ENCODE results near the gene PTCD1. TPM values are rescaled to one million over a fixed set of nuclear protein-coding genes. Genes with fewer than 3 reads are reported as not detected.
A peak's percentile ranks its signal among the peaks of the same experiment; 100 is the strongest.

Gene PTCD1
- total and polyA plus RNA-seq, 9 of the 15 experiments (the other 6 are each of a cell fraction or from before 2014, with no cell fraction given): 0.46 to 17.1 (median 6.2) TPM

- peak; percentile 62 for TF ChIP-seq SAP30 (IDR thresholded peaks at IDR 0.05; ENCODE audit: borderline replicate concordance, insufficient read depth, low read depth, low read length, poor library complexity, severe bottlenecking)
- TF ChIP-seq HMG20A (CRISPR knock-in tag; conservative IDR thresholded peaks at IDR 0.05): no peak
- TF ChIP-seq RBM39 (optimal IDR thresholded peaks at IDR 0.05; ENCODE audit: low read depth, low read length): no peak
- no peak for TF ChIP-seq ILK (tag; IDR thresholded peaks at IDR 0.05; ENCODE audit: borderline replicate concordance, low read depth)
Measured at GRCh38 chr7:99407872-99408378, 30.7 kb downstream of the PTCD1 start (continued).

DNA sequence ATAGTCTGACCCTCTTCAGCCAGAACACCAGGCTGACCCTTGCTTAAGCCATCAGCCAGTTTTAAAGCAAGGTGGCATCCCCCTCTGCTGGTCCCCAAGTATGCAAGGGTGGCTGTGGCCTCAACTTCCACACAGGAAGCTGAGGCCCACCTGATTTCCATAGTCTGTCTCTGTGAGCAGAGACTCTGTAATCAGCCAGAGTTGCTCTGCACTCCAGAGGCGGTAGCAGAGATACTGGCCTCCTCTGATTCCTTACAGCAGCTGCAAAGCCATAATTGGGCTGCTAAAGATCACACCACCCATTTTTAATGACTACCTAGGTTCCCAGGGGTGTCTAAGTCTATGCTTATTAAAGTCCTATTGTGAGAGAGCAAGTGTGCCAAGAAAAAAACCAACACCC lies 32.0 kb downstream of the PTCD1 start:
- ChIA-PET CTCF (ENCODE audit: low intra/inter-chr PET ratio) (no interaction called here), POLR2A (interaction anchor here (0.6 to 4.4 kb wide), 6 partner anchors 7 to 370 kb away, joined by 3 to 50 read pairs (median 4); no protein-coding TSS in a partner anchor)
- in situ Hi-C loops (cut with MboI): no loop called here
- no peaks in the 10 kb centered on the region for H3K9me1 ChIP-seq (ENCODE audit: control insufficient read depth, insufficient read depth, low read length)
- H3K9ac ChIP-seq (ENCODE audit: insufficient read depth in 1 of 2, low read depth in 2 of 2, low read length in 2 of 2): peak overlapping the region; percentile 57 to 100; a peak in 3 of 4 replicates
- peak overlapping the region; percentile 99 for H3K4me2 ChIP-seq (ENCODE audit: insufficient read depth, low read length)
- DNase-seq (ENCODE audit: extremely low read depth in 1 of 4, low spot score in 3 of 4) (peak in 2 of 4 experiments; percentile 44 to 53), ATAC-seq (peak; percentile 6; the same call in 1 of the 3 replicates), FAIRE-seq (no peak)
- peak; percentile 33; the same call in 1 of the 2 replicates for TF ChIP-seq POLR2AphosphoS5 (IDR thresholded peaks at IDR 0.05; ENCODE audit: control insufficient read depth, insufficient read depth, low read depth, low read length)
- TF ChIP-seq ZFP1 (CRISPR knock-in tag; IDR thresholded peaks at IDR 0.05): peak; percentile 6; the same call in 1 of the 2 replicates
- TF ChIP-seq MAX (CRISPR knock-in tag; IDR thresholded peaks at IDR 0.05): no peak
- TF ChIP-seq VEZF1 (CRISPR knock-in tag; IDR thresholded peaks at IDR 0.05): no peak
- peak overlapping the region; percentile 12 for H3K27ac ChIP-seq (ENCODE audit: extremely low read depth, low read depth, low read length)
- H3K9me3 ChIP-seq (replicated peaks; ENCODE audit: control insufficient read depth, insufficient read depth, low read depth, low read length): no peaks in the 10 kb centered on the region
- WGBS (ENCODE audit: insufficient coverage, low coverage, missing lambda C conversion rate): 6% methylated on average over 1 of the region's 1 CpG
- H3K27me3 ChIP-seq (ENCODE audit: control insufficient read depth in 2 of 2, insufficient read depth in 2 of 2, low read length in 2 of 2): no peaks in the 10 kb centered on the region
- H3K79me2 ChIP-seq (ENCODE audit: control insufficient read depth, insufficient read depth, low read length): peaks cover 76% of the 10 kb centered on the region
- intact Hi-C loops (cut with micrococcal nuclease): no loop called here
- H3K4me1 ChIP-seq (replicated peaks in 1 of 2; ENCODE audit: control insufficient read depth in 2 of 2, insufficient read depth in 2 of 2, low read length in 2 of 2): peaks cover 20% of the 10 kb centered on the region in 2 experiments; a peak in 4 of 5 replicates
- no peak overlapping the region for H2AFZ ChIP-seq (ENCODE audit: low read depth, low read length)
- peaks cover 34% of the 10 kb centered on the region for H4K20me1 ChIP-seq (replicated peaks; ENCODE audit: control insufficient read depth, insufficient read depth, low read length)
- peaks cover 75% of the 10 kb centered on the region for H3K36me3 ChIP-seq (ENCODE audit: control insufficient read depth, insufficient read depth, low read length)
- no TSS peak for BruUV-seq (replicated peaks)
- peak overlapping the region; percentile 97; the same call in 1 of the 2 replicates for H3K4me3 ChIP-seq
